Kidney (tissue), 14 donors: ENCODE results near the gene COMMD8. TPM values are rescaled to one million over a fixed set of nuclear protein-coding genes. Genes with fewer than 3 reads are reported as not detected.

ENCODE experiments used
- DNase-seq, 5 donors: peaks; one replicate each; pipeline ENCODE4 v3.0.0-alpha.2; 2013 to 2020
- FAIRE-seq: peaks from 2 replicates; lab custom pipeline; 2012; peaks lifted over from hg19 to GRCh38; lab: Jason Lieb, UNC
- H3K27ac ChIP-seq, 2 donors: one replicate each; pipeline ENCODE4 v1.7.0; 2013; ENCODE audit warnings: low read depth in 2 of 2, low read length in 2 of 2, inconsistent platforms in 1 of 2
- H3K27me3 ChIP-seq: one replicate; pipeline ENCODE4 v1.7.1; 2013; ENCODE audit warnings: low read length, inconsistent platforms; ENCODE audit not compliant: control insufficient read depth, insufficient read depth
- H3K36me3 ChIP-seq, 3 donors: one replicate each; pipeline versions ENCODE4 v1.7.0 to v1.7.1; 2013; ENCODE audit warnings: low read length in 3 of 3, control low read depth in 1 of 3, inconsistent platforms in 1 of 3; ENCODE audit not compliant: insufficient read depth in 3 of 3, control insufficient read depth in 2 of 3
- H3K4me1 ChIP-seq, 3 donors: one replicate each; pipeline versions ENCODE4 v1.7.0 to v1.7.1; 2013; ENCODE audit warnings: low read length in 3 of 3, inconsistent platforms in 1 of 3, low read depth in 1 of 3; ENCODE audit not compliant: control insufficient read depth in 2 of 3, insufficient read depth in 2 of 3
- H3K4me3 ChIP-seq, 3 donors: one replicate each; pipeline versions ENCODE4 v1.7.0 to v1.8.1; 2013; ENCODE audit warnings: low read length in 3 of 3, control low read depth in 1 of 3, inconsistent platforms in 1 of 3
- H3K9ac ChIP-seq, 3 donors: one replicate each; pipeline versions ENCODE4 v1.7.0 to v1.7.1; 2013; ENCODE audit warnings: low read length in 3 of 3, control low read depth in 1 of 3, inconsistent platforms in 1 of 3
- H3K9me3 ChIP-seq, 3 donors: one replicate each; pipeline versions ENCODE4 v1.7.0 to v1.7.1; 2013; ENCODE audit warnings: low read length in 3 of 3, control low read depth in 1 of 3, inconsistent platforms in 1 of 3; ENCODE audit not compliant: control insufficient read depth in 2 of 3, insufficient read depth in 1 of 3
- CTCF ChIP-seq: IDR thresholded peaks from 3 replicates; pipeline ENCODE4 v1.5.1; 2012; ENCODE audit warnings: mild to moderate bottlenecking, moderate library complexity, borderline replicate concordance; ENCODE audit not compliant: insufficient read depth; ENCODE audit errors: extremely low read depth
- intact Hi-C: fragments of 100-400 bp; cut with DNase I; formaldehyde crosslinking; loops from one replicate; pipeline ENCODE4 v1.11.1; 2022
- polyA plus RNA-seq: library from polyadenylated mRNA; stranded (reverse); fragments of 350-450 nt; fragmentation: Illumina TruSeq; extraction: RNeasy Lipid Tissue Mini Kit (QIAGEN cat#74804); gene quantifications from one replicate; pipeline ENCODE4 v1.2.3, GENCODE V29; 2014; ENCODE audit warnings: low read depth, low replicate concordance; ENCODE audit not compliant: insufficient read depth
- total RNA-seq: library from RNA; stranded (reverse); fragmentation: NEBNext Ultra II Directional; extraction: Animal tissue kit (Norgen Biotek cat#: 25700); gene quantifications from one replicate; pipeline ENCODE4 v1.2.1, GENCODE V29; 2021
- donor health status: control.
- donor health status: control.
- donor health status: control.
- donor health status: control.
- donor health status: control.
- donor health status: DM: yes; HTN: yes; CAD: no.
- donor health status: Normal renal cell carcinoma (clear cell type).

Gene COMMD8
- total and polyA plus RNA-seq, 2 donors from 2014 or later = 21.0 to 39.8 TPM

- peak overlapping the region; percentile 84 to 89 for H3K27ac ChIP-seq
- no peaks in the 10 kb centered on the region for H3K27me3 ChIP-seq
- H3K9ac ChIP-seq = peak overlapping the region; percentile 53 to 90 (median 57)
- peaks cover 0 to 3% (median 0%) of the 10 kb centered on the region in 3 donors for H3K36me3 ChIP-seq
- no peak for TF ChIP-seq CTCF
- peaks cover 0 to 10% (median 0%) of the 10 kb centered on the region in 3 donors for H3K4me1 ChIP-seq
- intact Hi-C loops = no loop called here
- FAIRE-seq = no peak
- H3K9me3 ChIP-seq = no peaks in the 10 kb centered on the region
- peak overlapping the region; percentile 72 to 93 (median 89) for H3K4me3 ChIP-seq
- DNase-seq = no peak
Measured at GRCh38 chr4:47462799-47463234, 685 bp downstream of the COMMD8 start.

GRCh38 chr4:47451657-47452056, 11.8 kb downstream of the COMMD8 start:
- Histone ChIP-seq H3K36me3 (peaks cover 0 to 5% (median 2%) of the 10 kb centered on the region in 3 donors), H3K4me3 (no peak overlapping the region), H3K9me3 (no peaks in the 10 kb centered on the region), H3K27me3 (no peaks in the 10 kb centered on the region), H3K27ac (no peak overlapping the region), H3K4me1 (no peaks in the 10 kb centered on the region), H3K9ac (no peak overlapping the region)
- no peak for DNase-seq
- no peak for FAIRE-seq
- intact Hi-C loops = no loop called here
- TF ChIP-seq CTCF = no peak

- FAIRE-seq (no peak), DNase-seq (no peak)
- Histone ChIP-seq H3K27ac (no peak overlapping the region), H3K4me1 (no peaks in the 10 kb centered on the region), H3K27me3 (no peaks in the 10 kb centered on the region), H3K36me3 (no peaks in the 10 kb centered on the region), H3K9me3 (no peaks in the 10 kb centered on the region), H3K9ac (no peak overlapping the region), H3K4me3 (no peak overlapping the region)
- intact Hi-C loops = no loop called here
- no peak for TF ChIP-seq CTCF
Measured at GRCh38 chr4:47444031-47444430, 19.5 kb downstream of the COMMD8 start.

GRCh38 chr4:47442980-47443379, 20.5 kb downstream of the COMMD8 start:
- Histone ChIP-seq H3K27ac (no peak overlapping the region), H3K36me3 (no peaks in the 10 kb centered on the region), H3K4me3 (no peak overlapping the region), H3K27me3 (no peaks in the 10 kb centered on the region), H3K4me1 (no peaks in the 10 kb centered on the region), H3K9ac (no peak overlapping the region), H3K9me3 (no peaks in the 10 kb centered on the region)
- intact Hi-C loops = no loop called here
- TF ChIP-seq CTCF = no peak
- FAIRE-seq = no peak
- no peak for DNase-seq
